Neural cell (in vitro differentiated cells): ENCODE results near the gene VPS72.

Experiments used
- EP300 ChIP-seq: fragments of 450-650 bp; conservative IDR thresholded peaks from 2 replicates; pipeline ENCODE4 v1.6.1; 2014; ENCODE audit warnings: antibody characterized with exemption, mild to moderate bottlenecking, moderate library complexity; ENCODE audit not compliant: poor library complexity, severe bottlenecking
- EZH2 ChIP-seq: fragments of 200-600, 300-800 bp; shearing (Covaris generic), sonication (generic); IDR thresholded peaks from 2 replicates; pipeline ENCODE4 v1.6.1; 2014; ENCODE audit warnings: antibody characterized with exemption, low read length, borderline replicate concordance, mild to moderate bottlenecking; ENCODE audit not compliant: insufficient read depth, poor library complexity, severe bottlenecking
- MXI1 ChIP-seq: fragments of 450-650 bp; conservative IDR thresholded peaks from 2 replicates; pipeline ENCODE4 v1.6.1; 2014; ENCODE audit warnings: antibody characterized with exemption, mild to moderate bottlenecking; ENCODE audit not compliant: poor library complexity, severe bottlenecking
- POLR2AphosphoS5 ChIP-seq: IDR thresholded peaks from 2 replicates; pipeline ENCODE4 v1.6.1; 2012
- RAD21 ChIP-seq: fragments of 450-650 bp; conservative IDR thresholded peaks from 2 replicates; pipeline ENCODE4 v1.6.1; 2014; ENCODE audit warnings: antibody characterized with exemption, mild to moderate bottlenecking, moderate library complexity
- SMC3 ChIP-seq: fragments of 450-650 bp; conservative IDR thresholded peaks from 2 replicates; pipeline ENCODE4 v1.6.1; 2014; ENCODE audit warnings: antibody characterized with exemption, mild to moderate bottlenecking, moderate library complexity; ENCODE audit not compliant: poor library complexity
- TAF1 ChIP-seq: IDR thresholded peaks from 2 replicates; pipeline ENCODE4 v1.6.1; 2012; ENCODE audit warnings: low read depth
- TF ChIP-seq, protein P1 (sequence below): fragments of 450-650 bp; IDR thresholded peaks from 2 replicates; pipeline ENCODE4 v1.5.1; 2014; ENCODE audit warnings: antibody characterized with exemption, mild to moderate bottlenecking, moderate library complexity; ENCODE audit not compliant: poor library complexity, severe bottlenecking

GRCh38 chr1:151197863-151198253 is 7.9 kb upstream of the VPS72 start:
- TF ChIP-seq, protein P1, sequence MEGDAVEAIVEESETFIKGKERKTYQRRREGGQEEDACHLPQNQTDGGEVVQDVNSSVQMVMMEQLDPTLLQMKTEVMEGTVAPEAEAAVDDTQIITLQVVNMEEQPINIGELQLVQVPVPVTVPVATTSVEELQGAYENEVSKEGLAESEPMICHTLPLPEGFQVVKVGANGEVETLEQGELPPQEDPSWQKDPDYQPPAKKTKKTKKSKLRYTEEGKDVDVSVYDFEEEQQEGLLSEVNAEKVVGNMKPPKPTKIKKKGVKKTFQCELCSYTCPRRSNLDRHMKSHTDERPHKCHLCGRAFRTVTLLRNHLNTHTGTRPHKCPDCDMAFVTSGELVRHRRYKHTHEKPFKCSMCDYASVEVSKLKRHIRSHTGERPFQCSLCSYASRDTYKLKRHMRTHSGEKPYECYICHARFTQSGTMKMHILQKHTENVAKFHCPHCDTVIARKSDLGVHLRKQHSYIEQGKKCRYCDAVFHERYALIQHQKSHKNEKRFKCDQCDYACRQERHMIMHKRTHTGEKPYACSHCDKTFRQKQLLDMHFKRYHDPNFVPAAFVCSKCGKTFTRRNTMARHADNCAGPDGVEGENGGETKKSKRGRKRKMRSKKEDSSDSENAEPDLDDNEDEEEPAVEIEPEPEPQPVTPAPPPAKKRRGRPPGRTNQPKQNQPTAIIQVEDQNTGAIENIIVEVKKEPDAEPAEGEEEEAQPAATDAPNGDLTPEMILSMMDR = no peak
- TF ChIP-seq EZH2 = no peak
- no peak for TF ChIP-seq SMC3
- no peak for TF ChIP-seq EP300
- no peak for TF ChIP-seq POLR2AphosphoS5
- TF ChIP-seq TAF1 = no peak
- TF ChIP-seq RAD21 = no peak
- TF ChIP-seq MXI1 = no peak
